SH-SY5Y (cell line): ENCODE measurements around the gene PPP1R2C.

Experiments
- GATA2 ChIP-seq: IDR thresholded peaks from 2 replicates; pipeline ENCODE4 v1.6.1; 2011; ENCODE audit warnings: mild to moderate bottlenecking, low read depth, low read length
- GATA3 ChIP-seq: IDR thresholded peaks from 2 replicates; pipeline ENCODE4 v1.6.1; 2011; ENCODE audit warnings: low read depth, mild to moderate bottlenecking, low read length, moderate library complexity

- TF ChIP-seq GATA2 (no peak), GATA3 (no peak)
These were observed 23.4 kb downstream of the PPP1R2C start for GRCh38 chrX:42754603-42755002.
